Measurements from ENCODE around the gene HSD3B1. TPM values are rescaled to one million over a fixed set of nuclear protein-coding genes. Genes with fewer than 3 reads are reported as not detected.
"Not testable (repeated sequence)": the region's sequence is repeated elsewhere in the genome, so short reads cannot be mapped to it uniquely, and the experiment has no call there.

HSD3B1 gene
- total RNA-seq, 3 donors from 2014 or later: not detected

GRCh38 chr1:119515221-119515620, 8.2 kb downstream of the HSD3B1 start:
- Histone ChIP-seq H3K27ac (no peak overlapping the region), H3K27me3 (no peaks in the 10 kb centered on the region), H3K36me3 (no peaks in the 10 kb centered on the region), H3K4me1 (no peaks in the 10 kb centered on the region), H3K4me3 (no peak overlapping the region), H3K9me3 (no peaks in the 10 kb centered on the region)
- DNase-seq (ENCODE audit: low spot score in 2 of 2): no peak
- intact Hi-C loops (cut with DNase I; ENCODE audit: low total_unique reads): no loop called here
- TF ChIP-seq CTCF (IDR thresholded peaks at IDR 0.05) (no peak), POLR2AphosphoS5 (IDR thresholded peaks at IDR 0.05) (no peak), POLR2A (IDR thresholded peaks at IDR 0.05) (no peak)

- no peaks in the 10 kb centered on the region for H3K4me1 ChIP-seq
- H3K4me3 ChIP-seq: no peak overlapping the region
- H3K9me3 ChIP-seq: no peaks in the 10 kb centered on the region
- no peaks in the 10 kb centered on the region for H3K36me3 ChIP-seq
- no peaks in the 10 kb centered on the region for H3K27me3 ChIP-seq
- intact Hi-C loops (cut with DNase I; ENCODE audit: low total_unique reads): no loop called here
- no peak for DNase-seq (ENCODE audit: low spot score in 2 of 2)
- TF ChIP-seq POLR2AphosphoS5 (IDR thresholded peaks at IDR 0.05) (no peak), CTCF (IDR thresholded peaks at IDR 0.05) (no peak), POLR2A (IDR thresholded peaks at IDR 0.05) (no peak)
- H3K27ac ChIP-seq: no peak overlapping the region
Observed at GRCh38 chr1:119516247-119516646, 9.2 kb downstream of the HSD3B1 start.

- TF ChIP-seq POLR2A (IDR thresholded peaks at IDR 0.05) (no peak), POLR2AphosphoS5 (IDR thresholded peaks at IDR 0.05) (no peak), CTCF (IDR thresholded peaks at IDR 0.05) (no peak)
- H3K4me3 ChIP-seq: no peak overlapping the region
- intact Hi-C loops (cut with DNase I; ENCODE audit: low total_unique reads): no loop called here
Observed at GRCh38 chr1:119516680-119517079, 9.7 kb downstream of the HSD3B1 start.

GRCh38 chr1:119517667-119518066, 10.7 kb downstream of the HSD3B1 start:
- DNase-seq (ENCODE audit: low spot score in 2 of 2); H3K27ac ChIP-seq; intact Hi-C loops (cut with DNase I; ENCODE audit: low total_unique reads); H3K4me3 ChIP-seq; H3K36me3 ChIP-seq; H3K9me3 ChIP-seq; H3K4me1 ChIP-seq; H3K27me3 ChIP-seq: not testable (repeated sequence)

More at GRCh38 chr1:119516680-119517079, 9.7 kb downstream of the HSD3B1 start:
- no peaks in the 10 kb centered on the region for H3K27me3 ChIP-seq
- no peaks in the 10 kb centered on the region for H3K36me3 ChIP-seq
- H3K9me3 ChIP-seq: no peaks in the 10 kb centered on the region
- no peaks in the 10 kb centered on the region for H3K4me1 ChIP-seq
- no peak for DNase-seq (ENCODE audit: low spot score in 2 of 2)
- no peak overlapping the region for H3K27ac ChIP-seq

- Histone ChIP-seq H3K4me3 (no peak overlapping the region), H3K27me3 (no peaks in the 10 kb centered on the region), H3K36me3 (no peaks in the 10 kb centered on the region), H3K9me3 (no peaks in the 10 kb centered on the region), H3K27ac (peak overlapping the region in 1 of 2 donors; percentile 66), H3K4me1 (no peaks in the 10 kb centered on the region)
- TF ChIP-seq CTCF (IDR thresholded peaks at IDR 0.05) (no peak), POLR2AphosphoS5 (IDR thresholded peaks at IDR 0.05) (no peak), POLR2A (IDR thresholded peaks at IDR 0.05) (no peak)
- intact Hi-C loops (cut with DNase I; ENCODE audit: low total_unique reads): no loop called here
- no peak for DNase-seq (ENCODE audit: low spot score in 2 of 2)
Observed at GRCh38 chr1:119531606-119532323, 24.8 kb downstream of the HSD3B1 start.

Measured in breast epithelium (tissue), 4 donors.